Fibroblast of lung (primary cell): ENCODE results near the gene HS3ST3A1.

ENCODE experiments used
- CTCF ChIP-seq, 2 donors: IDR thresholded peaks in 1 of 2; conservative IDR thresholded peaks in 1 of 2; 1 replicate in 1 of 2; 2 replicates in 1 of 2; pipeline ENCODE4 v1.5.1; 2011 to 2012; ENCODE audit warnings: low read length in 2 of 2, control low read depth in 1 of 2, inconsistent platforms in 1 of 2, low read depth in 1 of 2, mild to moderate bottlenecking in 1 of 2
- EZH2 ChIP-seq: IDR thresholded peaks from 2 replicates; pipeline ENCODE4 v1.5.1; 2012; ENCODE audit warnings: low read length, control low read depth, mild to moderate bottlenecking; ENCODE audit errors: missing control alignments

- TF ChIP-seq CTCF (conservative IDR thresholded peaks at IDR 0.05 in 1 of 2, IDR thresholded peaks at IDR 0.05 in 1 of 2; ENCODE audit: low read depth in 1 of 2, low read length in 2 of 2) (no peak), EZH2 (no peak)
Observed at GRCh38 chr17:13582776-13583547, 18.8 kb downstream of the HS3ST3A1 start.
